Endothelial cell of umbilical vein (primary cell): Measurements from ENCODE around the gene TLNRD1. TPM values are rescaled to one million over a fixed set of nuclear protein-coding genes. Genes with fewer than 3 reads are reported as not detected.

Experiments
- BruUV-seq: library from RNA; stranded (reverse); fragments of 400-500 nt; replicated peaks from 2 replicates; lab custom pipeline; 2021; lab: Mats Ljungman, UMichigan
- CTCF ChIA-PET: fragments of 300-600, 350-600 bp; sonication (Branson Sonifier 250); formaldehyde crosslinking; loops from one replicate; lab custom pipeline; 2021; ENCODE audit warnings: antibody characterized with exemption, inconsistent platforms; lab: Charles Lee
- POLR2A ChIA-PET: fragments of 300-600, 350-600 bp; sonication (Branson Sonifier 250); formaldehyde crosslinking; loops from one replicate; lab custom pipeline; 2021; ENCODE audit warnings: antibody characterized with exemption, inconsistent platforms; lab: Charles Lee
- DNase-seq: peaks from one replicate; pipeline ENCODE4 v3.0.0-alpha.2; 2011; ENCODE audit warnings: low read depth, low spot score
- FAIRE-seq: peaks from 2 replicates; lab custom pipeline; 2011; peaks lifted over from hg19 to GRCh38; lab: Jason Lieb, UNC
- H2AFZ ChIP-seq: 2 replicates; pipeline ENCODE4 v1.6.0; 2012; ENCODE audit warnings: low read depth, low read length, control low read depth, inconsistent platforms
- H3K27ac ChIP-seq: 2 replicates; pipeline ENCODE4 v1.5.1; 2011; ENCODE audit warnings: low read depth, mild to moderate bottlenecking, control low read depth, low read length, moderate library complexity; ENCODE audit not compliant: insufficient read depth
- H3K27me3 ChIP-seq, 2 experiments: 2 replicates each; pipeline versions ENCODE4 v1.6.0 to v1.6.1; 2011; ENCODE audit warnings: low read length in 2 of 2, mixed read lengths in 1 of 2; ENCODE audit not compliant: control insufficient read depth in 2 of 2, insufficient read depth in 2 of 2
- H3K36me3 ChIP-seq, 2 experiments: 2 replicates in 1 of 2; 3 replicates in 1 of 2; pipeline ENCODE4 v1.5.1; 2011; ENCODE audit warnings: low read length in 2 of 2, mild to moderate bottlenecking in 1 of 2, moderate library complexity in 1 of 2; ENCODE audit not compliant: control insufficient read depth in 2 of 2, insufficient read depth in 2 of 2; ENCODE audit errors: extremely low read depth in 1 of 2
- H3K4me1 ChIP-seq: 3 replicates; pipeline ENCODE4 v1.5.1; 2011; ENCODE audit warnings: mild to moderate bottlenecking, low read length; ENCODE audit not compliant: control insufficient read depth, insufficient read depth; ENCODE audit errors: extremely low read depth
- H3K4me2 ChIP-seq: 2 replicates; pipeline ENCODE4 v1.6.1; 2011; ENCODE audit warnings: low read length, control low read depth, mixed read lengths; ENCODE audit not compliant: insufficient read depth
- H3K4me3 ChIP-seq, 3 experiments: fragments of 200-600 bp in 1 of 3; sonication (generic), shearing (Covaris generic) in 1 of 3; replicated peaks in 1 of 3; 2 replicates each; pipeline ENCODE4 v1.5.1; 2011 to 2016; ENCODE audit warnings: control low read depth in 3 of 3, low read length in 3 of 3, mild to moderate bottlenecking in 2 of 3, inconsistent platforms in 1 of 3, low read depth in 1 of 3, moderate library complexity in 1 of 3; ENCODE audit not compliant: insufficient read depth in 1 of 3
- H3K79me2 ChIP-seq: 2 replicates; pipeline ENCODE4 v1.6.0; 2012; ENCODE audit warnings: low read length, inconsistent platforms; ENCODE audit not compliant: control insufficient read depth, insufficient read depth
- H3K9ac ChIP-seq: replicated peaks from 2 replicates; pipeline ENCODE3; 2011; ENCODE audit warnings: low read length, control low read depth; ENCODE audit not compliant: insufficient read depth; ENCODE audit errors: extremely low read depth
- H3K9me1 ChIP-seq: replicated peaks from 3 replicates; pipeline ENCODE4 v1.6.0; 2011; ENCODE audit warnings: mild to moderate bottlenecking, low read length; ENCODE audit not compliant: control insufficient read depth, insufficient read depth; ENCODE audit errors: extremely low read depth
- H3K9me3 ChIP-seq: replicated peaks from 2 replicates; pipeline ENCODE4 v1.5.1; 2012; ENCODE audit warnings: low read length, inconsistent platforms; ENCODE audit not compliant: control insufficient read depth, insufficient read depth
- H4K20me1 ChIP-seq: replicated peaks from 2 replicates; pipeline ENCODE3; 2011; ENCODE audit warnings: mild to moderate bottlenecking, low read length; ENCODE audit not compliant: control insufficient read depth, insufficient read depth; ENCODE audit errors: extremely low read depth
- EZH2 ChIP-seq: IDR thresholded peaks from 2 replicates; pipeline ENCODE4 v1.6.1; 2012; ENCODE audit warnings: borderline replicate concordance, low read depth, mild to moderate bottlenecking, moderate library complexity, low read length, inconsistent platforms; ENCODE audit not compliant: severe bottlenecking
- FOS ChIP-seq: IDR thresholded peaks from 2 replicates; pipeline ENCODE4 v1.6.1; 2011; ENCODE audit warnings: mild to moderate bottlenecking, low read length, moderate library complexity, borderline replicate concordance; ENCODE audit not compliant: insufficient read depth
- GATA2 ChIP-seq: IDR thresholded peaks from 2 replicates; pipeline ENCODE4 v1.7.0; 2011; ENCODE audit warnings: low read depth, mild to moderate bottlenecking, moderate library complexity, mixed read lengths, low read length; ENCODE audit not compliant: insufficient read length, insufficient read depth
- JUN ChIP-seq: IDR thresholded peaks from 2 replicates; pipeline ENCODE4 v1.6.1; 2011; ENCODE audit warnings: borderline replicate concordance, low read depth; ENCODE audit not compliant: insufficient read length, insufficient read depth
- MYC ChIP-seq: IDR thresholded peaks from one replicate; pipeline ENCODE4 v1.6.1; 2011; ENCODE audit warnings: mild to moderate bottlenecking, low read depth, low read length
- POLR2A ChIP-seq: IDR thresholded peaks from 2 replicates; pipeline ENCODE4 v1.6.1; 2012; ENCODE audit warnings: low read depth, mild to moderate bottlenecking, control low read depth, low read length
- POLR2AphosphoS5 ChIP-seq: IDR thresholded peaks from 2 replicates; pipeline ENCODE4 v1.6.1; 2012; ENCODE audit warnings: low read depth, mild to moderate bottlenecking, control low read depth, low read length, moderate library complexity; ENCODE audit not compliant: insufficient read depth
- dilution Hi-C: fragments of 300-500 bp; cut with MboI; formaldehyde crosslinking; loops from one replicate; pipeline ENCODE4 v1.15.0; 2019; ENCODE audit warnings: low sequenced_read_pairs; ENCODE audit not compliant: extremely low pct_ligation_motif_present
- intact Hi-C: fragments of 100-400 bp; cut with micrococcal nuclease; formaldehyde crosslinking; loops from one replicate; pipeline ENCODE4 v1.10.0; 2022
- polyA plus RNA-seq, 4 experiments: library from polyadenylated mRNA; depleted of rRNA in 3 of 4; stranded (reverse) in 3 of 4; unstranded in 1 of 4; fragments of >200 nt; gene quantifications; 2 replicates each; pipeline versions ENCODE4 v1.2.1 to v1.2.3, GENCODE V29; 2011 to 2012; ENCODE audit warnings: missing spikeins in 1 of 4
- total RNA-seq: library from RNA; stranded (reverse); gene quantifications from 2 replicates; pipeline ENCODE4 v1.2.3, GENCODE V29; 2021
- TF ChIP-seq, protein P1 (sequence below): IDR thresholded peaks from 2 replicates; pipeline ENCODE4 v1.6.1; 2011; ENCODE audit not compliant: insufficient read depth, insufficient read length
- TF ChIP-seq, protein P2 (sequence below), 2 donors: IDR thresholded peaks; 1 replicate in 1 of 2; 2 replicates in 1 of 2; pipeline ENCODE4 v1.5.1; 2011; ENCODE audit warnings: low read length in 2 of 2, mild to moderate bottlenecking in 2 of 2, moderate library complexity in 2 of 2, control low read depth in 1 of 2, inconsistent platforms in 1 of 2, low read depth in 1 of 2; ENCODE audit not compliant: insufficient read depth in 1 of 2; ENCODE audit errors: extremely low read depth in 1 of 2

The TLNRD1 gene
- total and polyA plus RNA-seq, 2 donors (not counting 3 experiments of a cell fraction or from before 2014, with no cell fraction given), result 17.8 to 33.0 TPM

DNA sequence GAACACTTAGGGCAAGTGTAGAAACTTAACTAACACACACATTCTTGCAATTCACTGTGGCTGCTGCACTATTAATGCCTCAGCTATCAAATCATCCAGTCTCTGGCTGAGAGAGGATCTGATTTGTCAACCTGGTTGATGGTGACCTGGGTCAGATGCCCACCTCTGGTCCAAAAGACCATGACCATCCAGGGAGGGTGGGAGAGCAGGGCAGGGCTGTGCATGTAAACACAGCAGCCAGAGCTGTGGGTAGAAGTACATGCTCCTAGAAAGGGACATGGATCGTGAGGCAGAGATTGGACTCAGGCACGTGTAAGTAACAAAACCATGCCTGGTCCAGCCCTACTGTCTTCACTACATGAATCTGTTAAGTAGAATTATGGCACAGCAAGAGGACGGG lies 28.4 kb upstream of the TLNRD1 start:
- DNase-seq (no peak), FAIRE-seq (no peak)
- Histone ChIP-seq H3K9ac (no peak overlapping the region), H3K27me3 (no peaks in the 10 kb centered on the region), H3K4me3 (no peak overlapping the region), H3K9me3 (no peaks in the 10 kb centered on the region), H3K79me2 (peaks cover 1% of the 10 kb centered on the region), H4K20me1 (no peaks in the 10 kb centered on the region), H3K4me1 (no peaks in the 10 kb centered on the region), H3K9me1 (no peaks in the 10 kb centered on the region), H3K36me3 (peaks cover 0 to 8% of the 10 kb centered on the region in 2 experiments), H2AFZ (no peak overlapping the region), H3K4me2 (no peak overlapping the region), H3K27ac (no peak overlapping the region)
- ChIA-PET CTCF (interaction anchor here (3.8 to 6.5 kb wide), 3 partner anchors 294 to 518 kb away, joined by 30 to 101 read pairs (median 87); no protein-coding TSS in a partner anchor), POLR2A (no interaction called here)
- TF ChIP-seq JUN (no peak), EZH2 (no peak), GATA2 (no peak), MYC (no peak), FOS (no peak), POLR2A (no peak), POLR2AphosphoS5 (no peak)
- TF ChIP-seq, protein P1, sequence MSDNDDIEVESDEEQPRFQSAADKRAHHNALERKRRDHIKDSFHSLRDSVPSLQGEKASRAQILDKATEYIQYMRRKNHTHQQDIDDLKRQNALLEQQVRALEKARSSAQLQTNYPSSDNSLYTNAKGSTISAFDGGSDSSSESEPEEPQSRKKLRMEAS, result no peak
- TF ChIP-seq, protein P2, sequence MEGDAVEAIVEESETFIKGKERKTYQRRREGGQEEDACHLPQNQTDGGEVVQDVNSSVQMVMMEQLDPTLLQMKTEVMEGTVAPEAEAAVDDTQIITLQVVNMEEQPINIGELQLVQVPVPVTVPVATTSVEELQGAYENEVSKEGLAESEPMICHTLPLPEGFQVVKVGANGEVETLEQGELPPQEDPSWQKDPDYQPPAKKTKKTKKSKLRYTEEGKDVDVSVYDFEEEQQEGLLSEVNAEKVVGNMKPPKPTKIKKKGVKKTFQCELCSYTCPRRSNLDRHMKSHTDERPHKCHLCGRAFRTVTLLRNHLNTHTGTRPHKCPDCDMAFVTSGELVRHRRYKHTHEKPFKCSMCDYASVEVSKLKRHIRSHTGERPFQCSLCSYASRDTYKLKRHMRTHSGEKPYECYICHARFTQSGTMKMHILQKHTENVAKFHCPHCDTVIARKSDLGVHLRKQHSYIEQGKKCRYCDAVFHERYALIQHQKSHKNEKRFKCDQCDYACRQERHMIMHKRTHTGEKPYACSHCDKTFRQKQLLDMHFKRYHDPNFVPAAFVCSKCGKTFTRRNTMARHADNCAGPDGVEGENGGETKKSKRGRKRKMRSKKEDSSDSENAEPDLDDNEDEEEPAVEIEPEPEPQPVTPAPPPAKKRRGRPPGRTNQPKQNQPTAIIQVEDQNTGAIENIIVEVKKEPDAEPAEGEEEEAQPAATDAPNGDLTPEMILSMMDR (IDR thresholded peaks at IDR 0.05; ENCODE audit: extremely low read depth in 1 of 2, insufficient read depth in 1 of 2, low read depth in 1 of 2, low read length in 2 of 2), result no peak
- dilution Hi-C loops, result no loop called here
- no TSS peak for BruUV-seq
- intact Hi-C loops, result loop anchor here (5.0 kb wide), 1 partner anchor 80 kb away; no protein-coding TSS in a partner anchor
